Smooth muscle cell (in vitro differentiated cells): ENCODE results near the gene OR52K1. TPM values are rescaled to one million over a fixed set of nuclear protein-coding genes. Genes with fewer than 3 reads are reported as not detected.

Experiments used
- DNase-seq: peaks from one replicate; lab custom pipeline; 2025; ENCODE audit not compliant: unreplicated experiment; lab: John Stamatoyannopoulos, UW
- H2AFZ ChIP-seq: fragments of 200-600 bp; sonication (generic); 2 replicates; pipeline ENCODE4 v1.6.0; 2016; ENCODE audit warnings: antibody characterized with exemption, low read depth, mild to moderate bottlenecking
- H3F3A ChIP-seq: fragments of 200-600 bp; sonication (generic); 2 replicates; pipeline ENCODE4 v1.6.0; 2017; ENCODE audit warnings: antibody characterized with exemption, low read depth
- H3K27ac ChIP-seq: fragments of 200-600 bp; sonication (generic); 2 replicates; pipeline ENCODE4 v1.5.1; 2016; ENCODE audit warnings: low read depth, mild to moderate bottlenecking
- H3K27me3 ChIP-seq: fragments of 200-600 bp; sonication (generic); 2 replicates; pipeline ENCODE4 v1.6.1; 2016; ENCODE audit warnings: low read depth, mild to moderate bottlenecking
- H3K36me3 ChIP-seq: fragments of 200-600 bp; sonication (generic); 2 replicates; pipeline ENCODE4 v1.5.1; 2016; ENCODE audit warnings: low read depth
- H3K4me1 ChIP-seq: fragments of 200-600 bp; sonication (generic); 2 replicates; pipeline ENCODE4 v1.5.1; 2016; ENCODE audit warnings: low read depth
- H3K4me2 ChIP-seq: fragments of 200-600 bp; sonication (generic); 2 replicates; pipeline ENCODE4 v1.6.0; 2016; ENCODE audit warnings: mild to moderate bottlenecking
- H3K4me3 ChIP-seq: fragments of 200-600 bp; sonication (generic); 2 replicates; pipeline ENCODE4 v1.5.1; 2016; ENCODE audit warnings: mild to moderate bottlenecking
- H3K79me2 ChIP-seq: fragments of 200-600 bp; sonication (generic); 2 replicates; pipeline ENCODE4 v1.6.0; 2016; ENCODE audit warnings: low read depth, mild to moderate bottlenecking
- H3K9ac ChIP-seq: fragments of 200-600 bp; sonication (generic); 2 replicates; pipeline ENCODE4 v1.6.0; 2016; ENCODE audit warnings: low read depth
- H3K9me3 ChIP-seq: fragments of 200-600 bp; sonication (generic); replicated peaks from 2 replicates; pipeline ENCODE4 v1.5.1; 2016; ENCODE audit warnings: low read depth
- H4K20me1 ChIP-seq: fragments of 200-600 bp; sonication (generic); 2 replicates; pipeline ENCODE4 v1.6.0; 2016; ENCODE audit warnings: low read depth
- WGBS: methylation state at CpG from one replicate; pipeline ENCODE4 v1.1.7; 2016; ENCODE audit warnings: low lambda C conversion rate; 5-methylcytosine and 5-hydroxymethylcytosine counted together
- polyA plus RNA-seq: library from polyadenylated mRNA; unstranded; fragments of >200 nt; fragmentation: Nextera tagmentation; extraction: Ambion mirVana; gene quantifications from 2 replicates; pipeline ENCODE4 v1.2.1, GENCODE V29; 2016
- total RNA-seq: library from RNA; depleted of rRNA; stranded (reverse); fragments of >200 nt; gene quantifications from 2 replicates; pipeline ENCODE4 v1.2.3, GENCODE V29; 2014
- TF ChIP-seq, protein P1 (sequence below): fragments of 200-600 bp; sonication (generic); IDR thresholded peaks from 2 replicates; pipeline ENCODE4 v1.5.1; 2017; ENCODE audit warnings: borderline replicate concordance, mild to moderate bottlenecking, antibody characterized with exemption; ENCODE audit not compliant: insufficient read depth, poor library complexity, severe bottlenecking

The OR52K1 gene
- total and polyA plus RNA-seq, 2 experiments from 2014 or later = 1.6 TPM; not detected in 1

DNA sequence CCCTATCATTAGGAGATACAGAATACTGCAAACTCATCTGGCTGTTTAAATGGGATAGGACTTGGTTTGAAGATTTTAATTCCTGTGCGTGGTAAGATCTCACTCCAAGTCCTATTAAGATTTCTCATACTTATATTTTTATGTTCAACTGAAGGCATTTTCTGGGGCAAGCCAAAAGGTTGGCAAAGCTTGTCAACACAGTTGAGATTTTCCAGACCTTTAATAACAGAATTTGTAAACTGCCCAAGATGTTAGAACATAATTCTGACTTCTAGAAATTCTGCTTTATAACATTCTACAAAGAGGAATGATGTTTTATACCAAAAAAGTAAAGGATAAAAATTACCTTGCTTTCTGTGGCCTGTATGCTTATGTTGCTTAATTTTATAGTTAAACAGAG lies 31.8 kb downstream of the OR52K1 start:
- TF ChIP-seq, protein P1, sequence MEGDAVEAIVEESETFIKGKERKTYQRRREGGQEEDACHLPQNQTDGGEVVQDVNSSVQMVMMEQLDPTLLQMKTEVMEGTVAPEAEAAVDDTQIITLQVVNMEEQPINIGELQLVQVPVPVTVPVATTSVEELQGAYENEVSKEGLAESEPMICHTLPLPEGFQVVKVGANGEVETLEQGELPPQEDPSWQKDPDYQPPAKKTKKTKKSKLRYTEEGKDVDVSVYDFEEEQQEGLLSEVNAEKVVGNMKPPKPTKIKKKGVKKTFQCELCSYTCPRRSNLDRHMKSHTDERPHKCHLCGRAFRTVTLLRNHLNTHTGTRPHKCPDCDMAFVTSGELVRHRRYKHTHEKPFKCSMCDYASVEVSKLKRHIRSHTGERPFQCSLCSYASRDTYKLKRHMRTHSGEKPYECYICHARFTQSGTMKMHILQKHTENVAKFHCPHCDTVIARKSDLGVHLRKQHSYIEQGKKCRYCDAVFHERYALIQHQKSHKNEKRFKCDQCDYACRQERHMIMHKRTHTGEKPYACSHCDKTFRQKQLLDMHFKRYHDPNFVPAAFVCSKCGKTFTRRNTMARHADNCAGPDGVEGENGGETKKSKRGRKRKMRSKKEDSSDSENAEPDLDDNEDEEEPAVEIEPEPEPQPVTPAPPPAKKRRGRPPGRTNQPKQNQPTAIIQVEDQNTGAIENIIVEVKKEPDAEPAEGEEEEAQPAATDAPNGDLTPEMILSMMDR = no peak
- H3K36me3 ChIP-seq = no peaks in the 10 kb centered on the region
- H3K9me3 ChIP-seq = no peaks in the 10 kb centered on the region
- no peak overlapping the region for H2AFZ ChIP-seq
- H3K9ac ChIP-seq = no peak overlapping the region
- no peak for DNase-seq
- H3K4me1 ChIP-seq = no peaks in the 10 kb centered on the region
- H3K4me3 ChIP-seq = no peak overlapping the region
- H3K79me2 ChIP-seq = no peaks in the 10 kb centered on the region
- peaks cover 9% of the 10 kb centered on the region for H3K27me3 ChIP-seq
- WGBS = 72% methylated on average over 1 of the region's 1 CpG
- no peaks in the 10 kb centered on the region for H4K20me1 ChIP-seq
- H3F3A ChIP-seq = no peaks in the 10 kb centered on the region
- no peak overlapping the region for H3K4me2 ChIP-seq
- no peak overlapping the region for H3K27ac ChIP-seq

DNA sequence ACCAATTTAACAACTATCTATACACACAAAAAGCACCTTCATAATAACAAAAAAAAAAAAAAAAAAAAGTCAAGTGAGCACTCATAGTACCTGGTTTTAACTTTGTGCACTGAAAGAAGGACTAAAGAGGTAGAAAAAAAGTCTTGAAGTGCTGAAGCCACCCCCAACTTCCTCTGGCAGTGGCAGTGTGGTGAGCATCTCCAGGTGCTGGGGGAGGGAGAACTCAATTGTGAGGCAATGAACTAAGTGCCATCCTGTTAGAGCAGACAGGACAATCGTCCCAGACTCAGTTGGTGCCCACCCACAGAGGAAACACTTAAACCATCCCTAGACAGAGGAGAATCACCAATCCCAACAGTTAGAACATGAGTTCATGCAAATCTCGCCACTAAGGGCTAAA lies 39.9 kb downstream of the OR52K1 start:
- Histone ChIP-seq H3K9me3 (no peaks in the 10 kb centered on the region), H3K27ac (no peak overlapping the region), H4K20me1 (no peaks in the 10 kb centered on the region), H3K79me2 (no peaks in the 10 kb centered on the region), H3K4me1 (no peaks in the 10 kb centered on the region), H3F3A (no peaks in the 10 kb centered on the region), H3K27me3 (peaks cover 5% of the 10 kb centered on the region), H3K4me2 (no peak overlapping the region), H3K4me3 (no peak overlapping the region), H2AFZ (no peak overlapping the region), H3K9ac (no peak overlapping the region), H3K36me3 (no peaks in the 10 kb centered on the region)
- TF ChIP-seq, protein P1 = no peak
- WGBS = 76% methylated on average over 2 of the region's 2 CpGs
- DNase-seq = no peak

DNA sequence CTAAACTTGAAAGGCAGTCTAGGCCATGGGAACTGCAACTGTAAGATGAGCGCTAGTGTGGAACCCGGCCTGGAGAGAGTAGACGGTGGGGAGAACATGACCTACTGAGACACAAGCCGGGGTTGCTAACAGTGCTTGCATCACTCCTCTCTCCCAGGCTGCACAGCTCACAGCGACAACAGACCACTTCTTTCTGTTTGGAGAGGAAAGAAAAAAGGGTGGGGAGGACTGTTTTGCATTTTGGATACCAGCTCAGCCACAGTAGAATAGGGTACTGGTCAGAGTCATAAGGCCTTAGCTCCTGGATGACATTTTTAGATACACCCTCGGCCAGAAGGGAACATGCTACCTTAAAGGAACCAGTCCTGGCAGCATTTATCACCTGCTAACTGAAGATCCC lies 40.3 kb downstream of the OR52K1 start:
- Histone ChIP-seq H3F3A (no peaks in the 10 kb centered on the region), H4K20me1 (no peaks in the 10 kb centered on the region), H3K27me3 (peaks cover under 1% of the 10 kb centered on the region), H3K9me3 (no peaks in the 10 kb centered on the region), H3K79me2 (no peaks in the 10 kb centered on the region), H3K4me3 (no peak overlapping the region), H3K27ac (no peak overlapping the region), H3K36me3 (no peaks in the 10 kb centered on the region), H3K4me2 (no peak overlapping the region), H2AFZ (no peak overlapping the region), H3K9ac (no peak overlapping the region), H3K4me1 (no peaks in the 10 kb centered on the region)
- TF ChIP-seq, protein P1 = no peak
- DNase-seq = no peak
- WGBS = 87% methylated on average over 6 of the region's 6 CpGs

DNA sequence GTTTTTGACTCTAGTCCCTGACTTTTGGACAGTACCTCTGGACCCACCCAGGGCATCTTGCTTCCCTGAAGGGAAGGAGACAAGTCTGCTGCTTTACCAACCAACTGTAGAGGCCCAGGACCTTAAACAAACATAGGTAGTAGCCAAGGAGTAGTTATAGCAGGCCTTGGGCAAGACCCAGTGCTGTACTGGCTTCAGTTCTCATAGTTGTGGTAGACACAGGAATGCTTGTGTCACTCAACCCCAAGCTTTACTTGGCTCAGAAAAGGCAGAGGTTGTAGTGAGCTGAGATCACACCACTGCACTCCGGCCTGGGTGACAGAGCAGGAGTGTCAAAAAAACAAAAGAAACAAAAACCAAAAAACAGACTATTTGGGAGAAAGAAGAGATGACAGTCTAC lies 41.2 kb downstream of the OR52K1 start:
- Histone ChIP-seq H3K27me3 (no peaks in the 10 kb centered on the region), H3K36me3 (no peaks in the 10 kb centered on the region), H3F3A (no peaks in the 10 kb centered on the region), H3K4me2 (no peak overlapping the region), H2AFZ (no peak overlapping the region), H3K27ac (no peak overlapping the region), H3K4me3 (no peak overlapping the region), H3K4me1 (no peaks in the 10 kb centered on the region), H4K20me1 (no peaks in the 10 kb centered on the region), H3K9ac (no peak overlapping the region), H3K9me3 (no peaks in the 10 kb centered on the region), H3K79me2 (no peaks in the 10 kb centered on the region)
- WGBS = 62% methylated on average over 1 of the region's 1 CpG
- DNase-seq = no peak
- TF ChIP-seq, protein P1 = no peak
